ENCODE results near the gene CYSLTR2.

Gene CYSLTR2

DNA sequence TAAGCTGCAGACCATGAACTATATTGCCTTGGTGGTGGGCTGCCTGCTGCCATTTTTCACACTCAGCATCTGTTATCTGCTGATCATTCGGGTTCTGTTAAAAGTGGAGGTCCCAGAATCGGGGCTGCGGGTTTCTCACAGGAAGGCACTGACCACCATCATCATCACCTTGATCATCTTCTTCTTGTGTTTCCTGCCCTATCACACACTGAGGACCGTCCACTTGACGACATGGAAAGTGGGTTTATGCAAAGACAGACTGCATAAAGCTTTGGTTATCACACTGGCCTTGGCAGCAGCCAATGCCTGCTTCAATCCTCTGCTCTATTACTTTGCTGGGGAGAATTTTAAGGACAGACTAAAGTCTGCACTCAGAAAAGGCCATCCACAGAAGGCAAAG, 53.7 kb downstream of the CYSLTR2 start:
- no peak for DNase-seq

DNA sequence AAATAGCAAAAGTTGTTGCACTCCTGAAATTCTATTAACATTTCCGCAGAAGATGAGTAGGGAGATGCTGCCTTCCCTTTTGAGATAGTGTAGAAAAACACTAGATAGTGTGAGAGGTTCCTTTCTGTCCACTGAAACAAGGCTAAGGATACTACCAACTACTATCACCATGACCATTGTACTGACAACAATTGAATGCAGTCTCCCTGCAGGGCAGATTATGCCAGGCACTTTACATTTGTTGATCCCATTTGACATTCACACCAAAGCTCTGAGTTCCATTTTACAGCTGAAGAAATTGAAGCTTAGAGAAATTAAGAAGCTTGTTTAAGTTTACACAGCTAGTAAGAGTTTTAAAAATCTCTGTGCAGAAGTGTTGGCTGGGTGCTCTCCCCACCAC, 55.0 kb downstream of the CYSLTR2 start:
- DNase-seq, result no peak

DNA sequence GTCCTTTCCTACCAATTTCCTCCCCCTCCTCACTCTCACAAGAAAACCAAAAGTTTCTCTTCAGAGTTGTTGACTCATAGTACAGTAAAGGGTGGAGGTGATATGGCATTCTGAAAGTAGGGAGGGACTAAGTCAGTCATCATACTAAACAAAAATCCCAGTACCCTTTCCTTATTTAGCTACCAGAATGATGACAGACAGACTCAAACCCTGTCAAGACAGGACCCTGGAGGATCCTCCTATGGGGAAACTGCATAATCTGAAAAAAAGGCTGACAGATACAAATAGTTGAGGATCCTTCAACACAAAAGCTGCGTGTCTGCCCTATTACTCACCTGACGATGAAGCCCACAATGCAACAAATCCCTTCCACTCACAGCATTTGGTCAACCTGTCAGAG, 55.5 kb downstream of the CYSLTR2 start:
- DNase-seq, result no peak

DNA sequence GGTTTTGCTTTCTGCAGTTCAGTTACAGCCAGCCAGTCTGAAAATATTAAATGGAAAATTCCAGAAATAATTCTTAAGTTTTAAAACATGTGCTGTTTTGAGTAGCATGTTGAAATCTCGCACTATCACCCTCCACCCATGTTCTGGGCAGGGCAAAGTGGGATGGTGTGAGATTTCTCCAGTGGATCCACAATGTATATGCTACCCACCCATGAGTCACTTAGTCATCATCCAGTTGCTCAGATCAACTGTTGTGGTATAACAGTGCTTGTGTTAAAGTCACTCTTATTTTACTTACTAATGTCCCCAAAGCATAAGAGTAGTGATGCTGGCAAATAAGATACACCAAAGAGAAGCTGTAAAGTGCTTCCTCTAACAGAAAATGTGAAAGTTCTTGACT, 56.4 kb downstream of the CYSLTR2 start:
- no peak for DNase-seq

DNA sequence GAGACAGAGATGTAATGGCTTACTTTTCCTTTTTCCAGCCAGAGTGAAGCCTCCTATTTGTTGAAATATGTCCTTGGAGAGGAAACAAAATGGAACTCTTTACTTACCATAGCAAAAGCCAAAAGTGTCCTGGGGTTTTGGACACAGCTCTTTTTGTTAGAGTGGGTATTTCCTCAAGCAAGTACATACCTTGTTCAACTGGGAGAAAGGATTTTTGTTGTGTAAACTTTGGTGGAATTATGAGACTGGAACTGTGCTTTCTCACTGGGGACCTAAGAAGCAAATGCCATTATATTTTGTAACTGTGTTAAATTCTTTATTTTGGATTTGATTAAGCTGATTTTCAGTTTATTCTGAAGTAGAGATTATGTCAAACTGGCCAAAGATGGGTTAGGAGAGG, 58.4 kb downstream of the CYSLTR2 start:
- no peak for DNase-seq

DNA sequence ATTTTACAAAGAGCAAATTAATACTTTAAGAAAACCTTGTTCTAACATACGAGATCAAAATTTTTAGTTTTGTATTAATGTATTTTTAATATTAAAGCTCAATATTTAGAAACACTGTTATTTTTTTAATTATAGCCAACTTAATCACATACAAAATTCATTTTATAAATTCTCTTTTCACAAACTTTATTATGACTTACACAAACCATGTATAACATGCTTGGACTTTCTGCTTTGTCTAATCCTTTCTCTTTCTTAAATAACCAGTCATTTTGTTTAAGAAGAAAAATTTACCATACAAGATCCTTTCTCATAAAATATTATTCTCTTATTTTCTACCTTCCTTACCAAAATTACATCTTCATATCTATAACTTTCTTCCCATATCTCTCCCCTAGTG, 62.2 kb downstream of the CYSLTR2 start:
- DNase-seq, result no peak

DNA sequence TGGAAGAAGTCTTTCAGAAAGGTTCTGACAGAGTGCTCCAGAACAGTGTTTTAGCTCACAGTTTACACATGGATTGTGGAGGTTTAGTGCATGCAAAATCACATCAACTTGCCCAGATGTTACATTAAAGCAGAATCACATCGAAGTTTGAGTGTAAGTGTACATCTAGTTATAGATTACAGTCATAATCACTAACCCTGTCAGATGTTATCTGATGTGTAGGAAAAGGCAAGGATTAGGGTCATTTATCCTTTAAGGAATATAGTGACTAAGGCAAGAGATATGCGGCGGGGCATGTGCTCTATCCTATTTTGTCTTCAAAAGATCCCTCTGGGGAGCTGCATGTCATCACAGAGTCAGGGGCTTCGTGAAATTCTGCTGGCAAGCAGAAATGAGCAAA, 66.9 kb downstream of the CYSLTR2 start:
- no peak for DNase-seq

DNA sequence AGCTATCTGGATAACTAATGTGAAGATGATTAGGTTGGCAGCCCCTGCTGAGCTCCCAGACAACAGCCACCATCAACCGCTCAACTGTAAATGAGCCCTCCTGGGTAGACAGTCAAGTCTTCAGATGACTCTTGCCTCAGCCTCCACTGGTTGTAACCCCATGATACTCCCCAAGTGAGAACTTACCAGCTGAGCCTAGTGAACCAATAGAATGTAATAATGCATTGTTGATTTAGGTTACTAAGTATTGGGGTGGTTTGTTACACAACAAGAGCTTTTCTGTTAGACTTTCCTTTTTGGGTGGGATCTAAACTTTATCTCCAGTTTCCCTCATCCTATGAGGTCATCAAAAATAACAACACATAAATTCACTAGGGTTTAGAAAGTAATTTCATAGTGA, 69.4 kb downstream of the CYSLTR2 start:
- no peak for DNase-seq

DNA sequence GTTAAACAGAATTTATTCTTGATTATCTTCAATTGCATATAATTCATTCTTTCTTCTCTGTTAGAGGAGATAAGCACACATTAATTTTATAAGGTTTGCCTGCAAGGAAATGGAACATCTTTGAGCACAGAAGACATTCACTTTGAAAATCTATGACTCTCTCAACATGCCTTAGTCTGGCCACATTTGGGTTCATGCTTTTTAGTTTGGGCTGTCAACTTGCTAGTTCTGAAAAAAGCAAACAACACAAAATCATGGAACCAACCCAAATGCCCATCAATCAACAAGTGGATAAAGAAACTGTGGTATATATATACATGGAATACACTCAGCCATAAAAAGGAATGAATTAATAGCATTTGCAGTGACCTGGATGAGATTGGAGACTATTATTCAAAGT, 71.5 kb downstream of the CYSLTR2 start:
- DNase-seq, result no peak

DNA sequence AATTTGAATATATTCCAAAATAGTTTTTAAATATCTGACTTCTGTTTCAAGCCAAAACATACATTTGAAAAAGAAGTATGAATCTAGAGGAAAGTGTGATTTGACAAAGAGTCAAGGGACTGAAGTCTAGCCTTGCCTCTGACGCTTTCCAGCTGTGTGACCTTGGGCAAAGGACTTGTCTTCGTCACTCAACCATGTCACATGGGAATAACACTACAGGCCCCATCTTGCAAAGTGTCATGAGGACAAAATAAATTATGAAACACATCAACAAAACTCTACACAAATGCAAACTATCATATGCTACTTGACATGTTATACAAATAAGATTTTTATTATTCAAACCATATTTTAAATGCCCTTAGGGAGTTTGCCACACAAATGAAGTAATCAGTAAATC, 73.0 kb downstream of the CYSLTR2 start:
- DNase-seq, result no peak

DNA sequence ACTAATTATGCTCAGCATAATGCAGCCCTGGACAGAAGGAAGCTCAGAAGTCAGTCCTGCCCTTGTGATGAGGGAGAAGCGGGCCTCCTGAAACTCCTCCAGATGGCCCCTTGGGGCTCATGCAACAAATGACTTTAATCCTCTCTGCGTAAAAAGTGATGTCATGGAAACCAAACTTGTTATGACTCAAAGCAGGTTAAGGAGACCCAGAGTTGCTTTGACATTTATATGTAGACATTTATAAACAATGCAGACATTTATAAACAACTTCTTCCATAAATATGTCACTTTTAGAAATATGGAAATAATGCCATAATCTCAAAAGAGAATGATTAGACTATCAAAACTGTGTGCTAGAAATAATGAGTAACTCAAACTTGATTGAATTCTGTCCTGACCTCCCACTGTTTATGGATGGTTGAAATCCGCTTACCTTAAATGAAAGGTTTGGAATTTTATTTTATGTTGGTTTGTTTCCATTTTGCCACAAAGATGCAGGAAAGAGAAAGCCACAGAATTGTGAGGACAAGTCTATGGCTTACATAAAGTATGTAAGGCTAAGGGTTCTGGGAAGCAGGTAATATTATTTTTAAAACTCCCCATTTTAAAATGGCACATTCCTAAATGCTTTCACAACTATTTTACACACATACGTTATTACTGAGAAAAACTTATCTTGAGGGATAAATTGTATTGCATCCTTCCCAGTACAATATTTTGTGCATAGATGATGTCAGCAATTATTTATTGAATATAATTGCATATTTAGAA, 73.7 kb downstream of the CYSLTR2 start:
- DNase-seq, result no peak

DNA sequence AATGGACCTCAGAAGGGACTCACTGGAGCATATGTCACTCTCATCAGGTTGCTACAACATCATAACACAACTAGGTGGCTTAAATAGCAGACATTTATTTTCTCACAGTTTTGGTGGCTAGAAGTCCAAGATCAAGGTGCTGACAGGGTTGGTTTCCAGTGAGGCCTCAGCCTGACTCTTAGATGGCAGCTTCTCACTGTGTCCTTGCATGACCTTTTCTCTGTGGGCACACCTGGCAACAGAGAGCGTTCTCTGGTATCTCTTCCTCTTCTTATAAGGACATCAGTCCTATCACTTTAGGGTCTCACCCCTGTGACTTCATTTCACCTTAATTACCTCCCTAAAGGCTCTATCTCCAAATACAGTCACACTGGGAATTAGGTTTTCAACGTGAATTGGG, 74.5 kb downstream of the CYSLTR2 start:
- DNase-seq, result no peak

DNA sequence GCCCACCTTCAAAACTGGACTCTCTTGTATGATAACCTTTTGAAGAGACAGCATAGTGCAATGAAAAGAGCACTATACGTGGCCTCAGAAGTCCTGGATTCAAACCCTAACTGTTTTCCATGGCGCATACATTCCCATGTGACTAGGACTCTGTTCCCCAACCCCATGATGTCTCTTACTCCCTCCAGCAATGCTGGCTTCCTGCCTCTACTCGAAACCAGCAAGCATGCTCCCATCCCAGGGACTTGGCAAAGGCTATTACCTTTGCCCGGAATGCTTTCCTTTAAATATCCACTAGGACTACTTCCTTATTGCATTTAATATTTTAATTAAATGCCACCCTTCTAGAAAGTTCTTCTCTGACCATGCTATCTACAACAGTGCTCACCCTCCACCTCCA, 75.1 kb downstream of the CYSLTR2 start:
- DNase-seq, result no peak

DNA sequence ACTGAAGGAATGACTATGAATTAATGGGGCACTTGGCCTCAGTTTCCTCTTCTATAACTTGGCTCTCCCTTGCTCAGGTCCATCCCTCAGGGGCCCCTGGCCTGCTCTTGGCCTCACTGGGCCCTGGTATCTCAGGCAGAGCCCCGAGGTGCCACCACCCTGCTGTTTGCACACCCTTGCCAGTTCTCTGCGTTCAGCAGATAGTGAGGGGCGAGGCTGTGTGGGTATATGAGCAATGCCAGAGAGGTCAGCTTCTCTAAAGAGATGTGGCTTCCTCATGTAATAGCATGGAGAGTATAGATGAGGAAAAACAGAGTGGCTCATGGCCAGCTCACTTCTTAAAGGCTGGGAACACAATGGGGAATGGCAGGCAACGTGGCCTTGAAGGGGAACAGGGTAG, 76.1 kb downstream of the CYSLTR2 start:
- no peak for DNase-seq

DNA sequence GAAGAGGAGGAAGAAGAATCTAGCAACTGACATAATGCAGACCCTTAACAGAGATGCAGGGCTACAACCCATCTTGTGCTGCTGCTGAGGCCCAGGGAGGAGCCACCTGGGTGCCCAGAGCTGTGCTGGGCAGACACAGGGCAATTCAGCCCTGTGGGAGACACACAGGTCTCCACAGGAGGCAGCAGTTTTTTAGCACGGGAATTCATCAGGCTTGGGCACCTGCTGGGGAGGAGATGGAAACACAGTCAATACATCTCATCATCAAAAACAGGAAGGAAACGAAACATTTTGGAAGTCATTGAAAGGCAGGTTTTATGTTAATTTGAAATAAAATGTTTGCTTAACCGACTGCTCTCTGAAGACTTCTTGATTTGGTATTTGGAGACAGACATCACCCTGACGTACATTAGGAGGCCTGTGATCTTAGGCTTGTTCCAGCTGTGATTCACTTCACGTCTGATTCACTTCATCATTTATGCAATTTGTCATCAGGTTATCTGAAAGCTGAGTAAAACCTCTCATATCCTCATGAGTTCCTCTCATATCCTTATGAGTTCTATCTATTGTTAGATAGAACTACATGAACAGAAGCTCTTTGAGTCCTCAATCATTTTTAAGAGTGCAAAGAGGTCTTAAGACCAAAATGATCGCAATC, 77.4 kb downstream of the CYSLTR2 start:
- no peak for DNase-seq

DNA sequence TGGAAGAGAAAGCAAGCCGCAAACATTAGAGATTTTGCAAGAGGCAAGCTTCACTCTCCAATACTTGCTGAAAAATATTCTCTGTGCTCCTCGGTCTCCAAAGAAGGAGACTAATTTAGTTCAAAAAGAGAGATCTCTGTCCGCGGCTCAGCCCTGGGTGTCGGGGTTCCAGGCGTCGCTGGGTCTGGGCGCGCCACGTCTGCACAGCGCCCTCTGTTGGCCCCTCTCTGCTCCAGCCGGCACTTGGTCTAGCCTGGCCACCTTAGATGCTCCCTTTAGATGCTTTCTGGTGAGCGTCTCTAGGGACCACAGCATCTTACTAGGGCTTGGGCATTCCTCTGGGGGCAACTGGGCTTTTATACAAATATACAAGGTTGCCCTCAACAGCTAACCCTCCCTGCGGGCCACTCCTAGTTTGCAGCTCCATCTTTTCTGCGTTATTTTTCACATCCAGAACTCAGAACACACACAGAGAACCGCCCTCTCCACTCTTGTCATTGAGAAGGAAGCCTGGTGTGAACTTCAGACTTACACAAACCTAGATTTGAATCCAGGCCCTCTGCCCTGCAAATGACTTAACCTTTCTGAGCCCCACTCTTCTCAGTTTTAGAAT, 78.3 kb downstream of the CYSLTR2 start:
- DNase-seq, result peak; percentile 15

DNA sequence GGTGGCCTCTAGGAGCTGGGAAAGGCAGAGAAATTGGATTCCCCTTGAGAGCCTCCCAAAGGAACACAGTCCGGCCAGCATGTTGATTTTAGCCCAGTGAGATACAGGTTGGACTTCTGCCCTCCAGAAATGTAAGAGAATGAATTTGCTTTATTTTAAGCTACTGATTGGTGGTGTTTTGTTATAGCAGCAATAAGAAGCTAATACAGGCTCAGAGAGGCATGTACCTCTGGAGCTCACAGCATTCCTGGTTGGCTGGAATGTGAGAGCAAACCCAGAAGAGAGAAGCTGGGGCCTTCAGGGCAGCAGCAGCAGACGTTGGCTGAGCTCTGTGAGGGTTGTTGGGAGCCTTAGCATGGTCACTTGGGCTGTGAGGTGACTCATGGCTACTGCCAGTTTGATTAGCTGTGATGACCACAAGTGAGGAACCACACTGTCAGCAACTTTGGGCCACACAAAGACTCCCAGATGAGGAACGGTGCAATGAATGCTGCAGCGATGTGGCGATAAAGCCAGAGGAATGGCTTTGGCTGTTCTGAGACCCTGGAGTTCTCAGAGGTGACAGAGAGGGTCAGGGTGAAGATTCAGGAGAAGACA, 80.1 kb downstream of the CYSLTR2 start:
- no peak for DNase-seq

DNA sequence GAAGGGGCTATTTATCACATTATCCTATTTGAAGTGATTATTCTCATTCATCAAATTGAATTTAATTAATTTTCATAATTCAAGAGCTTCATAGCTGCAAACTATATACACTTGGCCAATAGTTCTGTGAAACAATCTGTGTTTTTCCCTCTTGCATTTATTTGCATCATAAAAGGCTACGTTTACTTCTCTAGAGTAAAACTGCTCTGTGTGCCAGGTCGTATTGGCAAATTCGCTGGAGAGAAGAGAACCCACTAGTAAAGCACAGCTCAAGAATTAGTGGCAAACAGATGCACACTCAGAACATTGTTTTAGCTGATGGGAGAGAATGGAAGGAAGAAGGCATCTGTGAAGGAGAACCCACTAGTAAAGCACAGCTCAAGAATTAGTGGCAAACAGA, 81.8 kb downstream of the CYSLTR2 start:
- DNase-seq, result no peak

DNA sequence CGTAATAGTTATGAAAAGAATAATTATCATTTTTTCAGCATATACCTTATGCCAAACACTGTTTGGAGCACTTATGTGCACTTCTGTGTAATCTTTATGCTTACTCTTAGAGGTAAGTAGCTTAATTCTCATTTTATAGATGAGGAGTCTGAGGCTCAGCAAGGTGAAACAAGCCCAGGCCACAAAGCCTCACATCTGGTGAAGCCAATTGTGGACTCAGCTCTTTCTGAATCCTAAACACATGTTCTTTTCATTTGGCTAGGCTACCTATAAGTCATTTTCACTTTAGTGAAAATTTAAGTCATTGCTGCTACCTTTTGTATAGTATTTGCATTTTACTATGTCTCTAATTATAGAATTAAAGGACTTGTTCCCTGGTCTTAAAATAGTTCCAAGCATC, 84.0 kb downstream of the CYSLTR2 start:
- no peak for DNase-seq

DNA sequence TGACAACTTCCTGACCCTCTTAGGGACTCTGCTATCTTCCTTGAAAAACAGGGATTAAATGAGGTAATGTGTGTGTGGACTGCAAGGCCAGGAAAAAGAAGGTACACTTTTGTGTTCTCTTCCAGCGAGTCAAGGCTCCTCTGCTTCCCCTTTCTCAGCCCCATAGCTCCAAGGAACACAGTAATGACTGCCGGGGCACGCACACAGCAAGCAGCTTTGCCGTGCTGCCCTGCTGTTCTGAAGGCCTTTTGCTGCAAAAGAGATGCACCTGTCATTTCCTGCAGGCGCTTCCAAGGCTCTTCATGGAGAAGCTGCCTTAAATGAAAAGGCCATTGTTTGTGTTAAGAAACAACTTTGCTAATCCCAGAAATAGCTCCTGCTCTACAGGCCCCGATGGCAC, 84.6 kb downstream of the CYSLTR2 start:
- DNase-seq, result no peak

DNA sequence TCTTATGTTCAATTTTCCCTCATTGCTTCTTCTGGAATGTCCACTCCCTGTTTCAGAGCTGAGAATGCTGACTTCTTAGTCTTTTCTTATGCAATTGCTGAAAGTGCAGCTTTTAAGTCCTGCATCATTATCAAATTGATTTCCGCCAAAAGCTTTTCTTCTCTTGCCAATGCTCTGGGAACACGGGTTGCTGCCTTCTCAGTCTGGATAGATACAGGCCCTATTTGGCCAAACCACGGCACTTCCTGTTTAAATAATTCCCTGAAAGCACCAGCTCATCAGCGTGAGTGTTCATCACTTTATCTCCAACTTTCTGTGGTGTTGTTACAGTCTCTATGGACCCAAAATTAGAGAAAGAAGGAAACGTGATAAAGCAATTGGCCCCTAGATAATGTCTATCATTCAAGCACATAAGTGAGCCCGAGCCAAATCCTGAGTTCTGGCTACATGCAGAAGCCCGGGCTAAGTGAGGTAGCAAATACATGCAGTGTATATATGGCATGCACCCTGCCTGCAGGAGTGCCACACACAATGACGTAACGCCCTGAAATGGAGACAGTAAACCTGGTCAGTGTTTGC, 85.7 kb downstream of the CYSLTR2 start:
- no peak for DNase-seq

DNA sequence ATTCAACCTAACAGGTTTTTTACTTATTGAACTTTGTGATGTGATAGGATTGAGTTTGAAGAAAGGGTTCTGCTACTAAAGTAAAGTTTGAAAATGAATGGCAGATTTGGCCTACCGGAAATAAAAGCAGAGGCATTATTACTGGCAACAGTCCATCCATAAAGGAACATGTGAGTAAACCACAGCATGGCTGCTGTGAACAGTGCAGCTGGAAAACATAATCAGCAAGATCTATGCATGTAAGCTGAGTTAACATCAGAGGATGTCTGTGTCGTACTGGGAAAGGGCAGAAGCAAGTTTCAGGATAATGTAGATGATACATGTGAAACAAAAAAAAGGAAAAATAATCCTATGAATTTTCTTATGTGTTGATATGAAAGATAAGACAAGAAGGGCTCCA, 87.6 kb downstream of the CYSLTR2 start:
- DNase-seq, result no peak

DNA sequence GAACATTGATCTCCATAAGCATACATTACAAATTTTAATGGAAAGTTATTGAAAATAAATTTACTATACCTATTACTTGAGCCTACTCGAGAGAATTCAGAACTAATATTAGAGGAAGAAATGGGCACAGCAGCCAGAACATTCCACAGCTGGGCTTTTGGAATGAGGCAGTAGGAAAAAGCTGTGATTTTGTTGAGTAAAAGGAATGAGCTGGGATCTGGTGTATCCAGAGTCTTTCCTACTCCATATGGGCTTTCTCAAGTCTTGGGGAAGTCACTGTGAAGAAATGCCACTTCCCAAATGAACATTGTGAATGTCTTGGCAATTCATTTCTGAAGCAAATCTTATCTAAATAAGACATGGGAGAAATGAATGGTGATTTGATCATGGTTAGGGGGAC, 93.1 kb downstream of the CYSLTR2 start:
- DNase-seq, result no peak

DNA sequence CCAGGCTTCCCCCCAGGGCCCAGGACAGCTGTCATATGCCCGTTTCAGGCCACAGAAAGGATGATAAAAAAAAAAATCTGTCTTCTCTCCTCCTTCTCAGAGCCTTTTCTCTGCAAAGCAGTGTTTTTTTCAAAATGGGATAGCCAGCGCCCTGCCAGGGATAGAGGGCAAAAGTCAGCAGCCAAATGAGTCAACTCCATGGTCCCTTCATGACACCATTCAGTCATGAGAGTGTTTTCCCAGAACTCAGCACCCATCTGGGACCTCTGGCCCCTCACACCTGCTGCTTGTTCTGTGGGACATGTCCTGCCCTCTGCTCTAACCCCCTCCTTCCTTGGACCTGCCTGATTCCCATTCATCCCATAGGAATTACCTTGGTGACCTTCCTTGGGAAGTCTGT, 95.0 kb downstream of the CYSLTR2 start:
- no peak for DNase-seq
